H1 (cell line): ENCODE measurements around the gene SPAAR. TPM values are rescaled to one million over a fixed set of nuclear protein-coding genes. Genes with fewer than 3 reads are reported as not detected.

ENCODE experiments used
- FOSL1 ChIP-seq: IDR thresholded peaks from 2 replicates; pipeline ENCODE4 v1.6.1; 2011; ENCODE audit warnings: mild to moderate bottlenecking, low read depth, low read length, moderate library complexity; ENCODE audit not compliant: insufficient read depth
- polyA plus RNA-seq, 7 experiments: library from polyadenylated mRNA; depleted of rRNA in 3 of 7; stranded (reverse) in 5 of 7; unstranded in 2 of 7; fragments of >200 nt in 5 of 7; fragments of 200-250 nt in 2 of 7; gene quantifications; 1 replicate in 5 of 7; 2 replicates in 1 of 7; 4 replicates in 1 of 7; pipeline versions ENCODE4 v1.2.1 to v1.2.3, GENCODE V29; 2011 to 2013; ENCODE audit warnings: missing spikeins in 2 of 7, mixed read lengths in 2 of 7
- total RNA-seq: library from RNA; stranded (reverse); fragmentation: NEBNext Ultra II Directional; extraction: Animal tissue kit (Norgen Biotek cat#: 25700); gene quantifications from 2 replicates; pipeline ENCODE4 v1.2.1, GENCODE V29; 2021

SPAAR gene
- total and polyA plus RNA-seq, 2 of the 8 experiments (the other 6 are each of a cell fraction or from before 2014, with no cell fraction given), result 0.27 TPM; not detected in 1

DNA sequence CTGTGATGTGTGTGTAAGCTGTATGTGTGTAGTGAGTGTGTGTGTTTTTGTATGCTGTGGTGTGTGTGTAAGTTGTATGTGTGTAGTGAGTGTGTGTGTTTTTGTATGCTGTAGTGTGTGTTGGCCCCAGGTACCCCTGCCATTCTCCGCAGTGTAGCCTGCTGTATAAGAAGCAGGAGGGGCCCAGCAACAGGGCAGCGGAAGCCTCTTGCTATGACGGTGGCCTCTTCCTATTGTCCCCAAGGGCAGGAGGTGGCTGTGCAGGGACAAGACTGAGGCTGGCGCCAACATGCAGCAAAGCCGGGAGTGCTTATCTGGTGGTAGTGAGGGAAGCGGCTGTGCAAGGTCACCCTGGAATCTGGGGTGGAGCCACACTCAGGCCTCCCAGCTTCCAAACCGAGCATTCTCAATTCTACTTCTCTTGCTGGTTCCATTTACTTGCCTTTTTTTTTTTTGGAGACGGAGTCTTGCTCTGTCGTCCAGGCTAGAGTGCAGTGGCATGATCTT, 5.1 kb downstream of the SPAAR start (continued):
- TF ChIP-seq FOSL1, result no peak
